ENCODE data around the gene TMEM219.

Gene TMEM219

GRCh38 chr16:29987371-29988085 lies 25.6 kb downstream of the TMEM219 start:
- no peak for TF ChIP-seq CTCF (IDR thresholded peaks at IDR 0.05; ENCODE audit: control insufficient read depth, extremely low read depth, insufficient read depth)
- H3K4me3 ChIP-seq (ENCODE audit: low read depth, low read length): no peak overlapping the region
- DNase-seq (ENCODE audit: low read depth): no peak

GRCh38 chr16:29988346-29989075 lies 26.6 kb downstream of the TMEM219 start:
- no peak overlapping the region for H3K4me3 ChIP-seq (ENCODE audit: low read depth, low read length)
- DNase-seq (ENCODE audit: low read depth): no peak
- no peak for TF ChIP-seq CTCF (IDR thresholded peaks at IDR 0.05; ENCODE audit: control insufficient read depth, extremely low read depth, insufficient read depth)

GRCh38 chr16:29989111-29989858 lies 27.4 kb downstream of the TMEM219 start:
- TF ChIP-seq CTCF (IDR thresholded peaks at IDR 0.05; ENCODE audit: control insufficient read depth, extremely low read depth, insufficient read depth): no peak
- H3K4me3 ChIP-seq (ENCODE audit: low read depth, low read length): no peak overlapping the region
- DNase-seq (ENCODE audit: low read depth): no peak

GRCh38 chr16:29990034-29990433 lies 28.2 kb downstream of the TMEM219 start:
- no peak for TF ChIP-seq CTCF (IDR thresholded peaks at IDR 0.05; ENCODE audit: control insufficient read depth, extremely low read depth, insufficient read depth)

GRCh38 chr16:29990883-29991570 lies 29.1 kb downstream of the TMEM219 start:
- DNase-seq (ENCODE audit: low read depth): no peak
- no peak for TF ChIP-seq CTCF (IDR thresholded peaks at IDR 0.05; ENCODE audit: control insufficient read depth, extremely low read depth, insufficient read depth)

More at GRCh38 chr16:29990034-29990433, 28.2 kb downstream of the TMEM219 start:
- H3K4me3 ChIP-seq (ENCODE audit: low read depth, low read length): no peak overlapping the region
- no peak for DNase-seq (ENCODE audit: low read depth)

GRCh38 chr16:29991571-29991904 lies 29.7 kb downstream of the TMEM219 start:
- no peak for TF ChIP-seq CTCF (IDR thresholded peaks at IDR 0.05; ENCODE audit: control insufficient read depth, extremely low read depth, insufficient read depth)
- H3K4me3 ChIP-seq (ENCODE audit: low read depth, low read length): no peak overlapping the region
- no peak for DNase-seq (ENCODE audit: low read depth)

More at GRCh38 chr16:29990883-29991570, 29.1 kb downstream of the TMEM219 start:
- no peak overlapping the region for H3K4me3 ChIP-seq (ENCODE audit: low read depth, low read length)

All from LNCaP clone FGC (cell line).